ENCODE measurements around the gene CEP112. TPM values are rescaled to one million over a fixed set of nuclear protein-coding genes. Genes with fewer than 3 reads are reported as not detected.

CEP112 gene
- polyA plus RNA-seq, 1 donor from 2014 or later = 6.0 TPM

DNA sequence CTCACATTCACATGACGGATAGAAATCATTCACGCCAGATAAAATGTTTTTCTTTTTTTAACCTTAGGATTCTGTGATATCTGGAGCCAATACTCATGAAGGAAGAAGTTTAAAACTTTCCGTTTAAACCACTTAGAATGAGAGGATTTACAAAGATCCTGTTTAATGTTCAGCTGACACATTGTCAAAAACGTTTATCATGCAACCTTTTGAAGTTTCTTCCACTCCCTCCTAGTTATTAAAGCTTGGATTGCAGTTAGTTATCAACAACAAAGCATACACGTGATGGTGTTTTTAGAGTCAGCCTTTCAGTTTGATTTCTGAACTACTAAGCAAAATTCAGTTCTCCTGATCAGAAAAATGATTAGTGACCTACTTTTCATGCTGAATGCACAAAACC is 487.2 kb downstream of the CEP112 start:
- Histone ChIP-seq H3K4me3 (ENCODE audit: low read length) (no peak overlapping the region), H3K4me2 (ENCODE audit: low read length) (no peak overlapping the region), H4K20me1 (ENCODE audit: insufficient read depth) (no peaks in the 10 kb centered on the region), H3K9ac (ENCODE audit: low read length) (no peak overlapping the region), H3K27me3 (ENCODE audit: insufficient read depth, low read depth, low read length) (no peaks in the 10 kb centered on the region), H3K79me2 (replicated peaks; ENCODE audit: insufficient read depth, low read length) (no peaks in the 10 kb centered on the region), H3K27ac (ENCODE audit: low read length) (no peak overlapping the region), H3K9me2 (ENCODE audit: insufficient read depth, low read length) (no peaks in the 10 kb centered on the region), H3F3A (ENCODE audit: insufficient read depth, low read length, poor library complexity, severe bottlenecking) (no peaks in the 10 kb centered on the region), H3K36me3 (ENCODE audit: insufficient read depth, low read length) (no peaks in the 10 kb centered on the region), H2AFZ (ENCODE audit: low read depth, low read length) (no peak overlapping the region), H3K9me3 (ENCODE audit: low read length) (no peaks in the 10 kb centered on the region)
- no peak for TF ChIP-seq RAD21 (conservative IDR thresholded peaks at IDR 0.05)
- TF ChIP-seq EZH2 (IDR thresholded peaks at IDR 0.05; ENCODE audit: borderline replicate concordance, insufficient read depth, low read length, poor library complexity, severe bottlenecking) = no peak
- no peak for TF ChIP-seq EP300 (conservative IDR thresholded peaks at IDR 0.05; ENCODE audit: poor library complexity, severe bottlenecking)
- no peak for TF ChIP-seq POLR2AphosphoS5 (IDR thresholded peaks at IDR 0.05)
- no peak for TF ChIP-seq SMC3 (conservative IDR thresholded peaks at IDR 0.05; ENCODE audit: poor library complexity)
- TF ChIP-seq, protein P1, sequence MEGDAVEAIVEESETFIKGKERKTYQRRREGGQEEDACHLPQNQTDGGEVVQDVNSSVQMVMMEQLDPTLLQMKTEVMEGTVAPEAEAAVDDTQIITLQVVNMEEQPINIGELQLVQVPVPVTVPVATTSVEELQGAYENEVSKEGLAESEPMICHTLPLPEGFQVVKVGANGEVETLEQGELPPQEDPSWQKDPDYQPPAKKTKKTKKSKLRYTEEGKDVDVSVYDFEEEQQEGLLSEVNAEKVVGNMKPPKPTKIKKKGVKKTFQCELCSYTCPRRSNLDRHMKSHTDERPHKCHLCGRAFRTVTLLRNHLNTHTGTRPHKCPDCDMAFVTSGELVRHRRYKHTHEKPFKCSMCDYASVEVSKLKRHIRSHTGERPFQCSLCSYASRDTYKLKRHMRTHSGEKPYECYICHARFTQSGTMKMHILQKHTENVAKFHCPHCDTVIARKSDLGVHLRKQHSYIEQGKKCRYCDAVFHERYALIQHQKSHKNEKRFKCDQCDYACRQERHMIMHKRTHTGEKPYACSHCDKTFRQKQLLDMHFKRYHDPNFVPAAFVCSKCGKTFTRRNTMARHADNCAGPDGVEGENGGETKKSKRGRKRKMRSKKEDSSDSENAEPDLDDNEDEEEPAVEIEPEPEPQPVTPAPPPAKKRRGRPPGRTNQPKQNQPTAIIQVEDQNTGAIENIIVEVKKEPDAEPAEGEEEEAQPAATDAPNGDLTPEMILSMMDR (IDR thresholded peaks at IDR 0.05; ENCODE audit: poor library complexity, severe bottlenecking) = no peak
- no peak for TF ChIP-seq TAF1 (IDR thresholded peaks at IDR 0.05; ENCODE audit: low read depth)
- TF ChIP-seq, protein P2, sequence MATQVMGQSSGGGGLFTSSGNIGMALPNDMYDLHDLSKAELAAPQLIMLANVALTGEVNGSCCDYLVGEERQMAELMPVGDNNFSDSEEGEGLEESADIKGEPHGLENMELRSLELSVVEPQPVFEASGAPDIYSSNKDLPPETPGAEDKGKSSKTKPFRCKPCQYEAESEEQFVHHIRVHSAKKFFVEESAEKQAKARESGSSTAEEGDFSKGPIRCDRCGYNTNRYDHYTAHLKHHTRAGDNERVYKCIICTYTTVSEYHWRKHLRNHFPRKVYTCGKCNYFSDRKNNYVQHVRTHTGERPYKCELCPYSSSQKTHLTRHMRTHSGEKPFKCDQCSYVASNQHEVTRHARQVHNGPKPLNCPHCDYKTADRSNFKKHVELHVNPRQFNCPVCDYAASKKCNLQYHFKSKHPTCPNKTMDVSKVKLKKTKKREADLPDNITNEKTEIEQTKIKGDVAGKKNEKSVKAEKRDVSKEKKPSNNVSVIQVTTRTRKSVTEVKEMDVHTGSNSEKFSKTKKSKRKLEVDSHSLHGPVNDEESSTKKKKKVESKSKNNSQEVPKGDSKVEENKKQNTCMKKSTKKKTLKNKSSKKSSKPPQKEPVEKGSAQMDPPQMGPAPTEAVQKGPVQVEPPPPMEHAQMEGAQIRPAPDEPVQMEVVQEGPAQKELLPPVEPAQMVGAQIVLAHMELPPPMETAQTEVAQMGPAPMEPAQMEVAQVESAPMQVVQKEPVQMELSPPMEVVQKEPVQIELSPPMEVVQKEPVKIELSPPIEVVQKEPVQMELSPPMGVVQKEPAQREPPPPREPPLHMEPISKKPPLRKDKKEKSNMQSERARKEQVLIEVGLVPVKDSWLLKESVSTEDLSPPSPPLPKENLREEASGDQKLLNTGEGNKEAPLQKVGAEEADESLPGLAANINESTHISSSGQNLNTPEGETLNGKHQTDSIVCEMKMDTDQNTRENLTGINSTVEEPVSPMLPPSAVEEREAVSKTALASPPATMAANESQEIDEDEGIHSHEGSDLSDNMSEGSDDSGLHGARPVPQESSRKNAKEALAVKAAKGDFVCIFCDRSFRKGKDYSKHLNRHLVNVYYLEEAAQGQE (IDR thresholded peaks at IDR 0.05; ENCODE audit: borderline replicate concordance) = no peak
- TF ChIP-seq MXI1 (conservative IDR thresholded peaks at IDR 0.05; ENCODE audit: poor library complexity, severe bottlenecking) = no peak

DNA sequence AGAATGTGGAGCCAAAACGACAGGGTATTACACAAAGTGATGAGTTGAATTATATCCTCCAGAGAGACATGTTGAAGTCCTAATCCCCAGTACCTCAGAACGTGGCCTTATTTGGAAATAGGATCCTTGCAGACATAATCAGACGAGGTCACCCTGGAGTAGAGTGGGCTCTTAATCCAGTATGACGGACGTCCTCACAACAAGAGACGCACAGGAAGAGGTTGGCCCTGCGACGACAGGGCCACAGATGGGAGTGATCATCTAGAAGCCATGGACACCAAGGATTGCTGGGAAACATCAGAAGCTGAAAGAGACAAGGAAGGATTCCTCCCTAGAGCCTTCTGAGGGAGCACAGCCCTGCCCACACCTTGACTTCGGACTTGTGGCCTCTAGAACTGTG is 488.0 kb downstream of the CEP112 start:
- H3F3A ChIP-seq (ENCODE audit: insufficient read depth, low read length, poor library complexity, severe bottlenecking) = no peaks in the 10 kb centered on the region
- H3K4me3 ChIP-seq (ENCODE audit: low read length) = no peak overlapping the region
- H3K27ac ChIP-seq (ENCODE audit: low read length) = no peak overlapping the region
- H3K79me2 ChIP-seq (replicated peaks; ENCODE audit: insufficient read depth, low read length) = no peaks in the 10 kb centered on the region
- no peaks in the 10 kb centered on the region for H3K27me3 ChIP-seq (ENCODE audit: insufficient read depth, low read depth, low read length)
- H3K9me2 ChIP-seq (ENCODE audit: insufficient read depth, low read length) = no peaks in the 10 kb centered on the region
- H3K9me3 ChIP-seq (ENCODE audit: low read length) = no peaks in the 10 kb centered on the region
- H4K20me1 ChIP-seq (ENCODE audit: insufficient read depth) = no peaks in the 10 kb centered on the region
- H3K9ac ChIP-seq (ENCODE audit: low read length) = no peak overlapping the region
- H2AFZ ChIP-seq (ENCODE audit: low read depth, low read length) = no peak overlapping the region
- TF ChIP-seq MXI1 (conservative IDR thresholded peaks at IDR 0.05; ENCODE audit: poor library complexity, severe bottlenecking) (no peak), TAF1 (IDR thresholded peaks at IDR 0.05; ENCODE audit: low read depth) (no peak), RAD21 (conservative IDR thresholded peaks at IDR 0.05) (no peak), EP300 (conservative IDR thresholded peaks at IDR 0.05; ENCODE audit: poor library complexity, severe bottlenecking) (no peak), SMC3 (conservative IDR thresholded peaks at IDR 0.05; ENCODE audit: poor library complexity) (no peak), POLR2AphosphoS5 (IDR thresholded peaks at IDR 0.05) (no peak), EZH2 (IDR thresholded peaks at IDR 0.05; ENCODE audit: borderline replicate concordance, insufficient read depth, low read length, poor library complexity, severe bottlenecking) (no peak)
- TF ChIP-seq, protein P1 (IDR thresholded peaks at IDR 0.05; ENCODE audit: poor library complexity, severe bottlenecking) = no peak
- TF ChIP-seq, protein P2 (IDR thresholded peaks at IDR 0.05; ENCODE audit: borderline replicate concordance) = no peak
- H3K4me2 ChIP-seq (ENCODE audit: low read length) = no peak overlapping the region
- H3K36me3 ChIP-seq (ENCODE audit: insufficient read depth, low read length) = no peaks in the 10 kb centered on the region

Data from neural cell (in vitro differentiated cells).